ENCODE data around the gene RPTOR. TPM values are rescaled to one million over a fixed set of nuclear protein-coding genes. Genes with fewer than 3 reads are reported as not detected.

Gene RPTOR
- total and polyA plus RNA-seq, 10 of the 15 experiments (the other 5 are each of a cell fraction or from before 2014, with no cell fraction given): 0.18 to 32.1 (median 7.8) TPM

DNA sequence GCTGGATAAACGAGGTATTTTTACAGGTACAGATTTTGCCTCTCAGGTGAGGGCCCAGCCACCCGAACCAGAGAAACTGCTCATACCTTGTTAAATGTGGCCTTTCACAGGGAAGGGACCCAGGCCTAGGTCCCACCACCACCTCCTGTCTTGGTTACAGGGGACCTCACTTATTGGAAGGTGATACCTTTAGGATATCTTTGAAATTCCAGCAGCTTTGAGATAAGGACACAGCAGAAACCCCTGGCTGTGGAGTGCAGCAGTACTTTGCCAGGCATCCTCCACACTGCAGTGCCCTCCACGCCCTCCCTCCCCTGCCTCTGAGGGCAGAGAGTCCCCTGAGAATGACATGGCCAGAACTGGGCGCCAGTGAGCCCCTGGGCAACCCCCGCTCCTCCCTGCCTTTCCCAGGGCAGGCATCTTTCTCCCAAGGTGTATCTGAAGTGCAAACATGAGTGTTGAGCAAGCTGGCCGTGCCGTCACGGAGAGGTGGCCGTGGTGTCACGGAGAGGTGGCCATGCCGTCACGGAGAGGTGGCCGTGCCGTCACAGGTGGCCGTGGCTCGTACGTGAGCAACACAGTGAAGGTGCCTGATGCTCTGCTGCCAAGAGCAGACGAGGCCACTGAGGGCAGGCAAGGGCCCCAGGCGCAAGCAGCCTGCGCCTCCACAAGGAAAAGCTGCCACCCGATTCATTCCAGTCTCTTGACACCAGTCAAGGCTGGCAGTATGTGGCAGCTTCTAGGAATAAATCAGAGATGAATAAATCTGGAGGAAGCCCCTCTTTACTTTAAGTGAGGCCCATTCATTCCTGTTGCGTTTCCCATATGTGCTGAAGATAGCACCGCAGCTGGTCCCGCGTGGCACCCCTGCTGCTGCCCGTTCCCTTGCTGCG, 312.5 kb downstream of the RPTOR start:
- no peak overlapping the region for H3K4me3 ChIP-seq
- H4K20me1 ChIP-seq (ENCODE audit: control insufficient read depth, insufficient read depth): no peaks in the 10 kb centered on the region
- DNase-seq (ENCODE audit: low read depth, low spot score) (no peak), ATAC-seq (peak; percentile 59), FAIRE-seq (no peak)
- no peaks in the 10 kb centered on the region for H3K9me3 ChIP-seq (replicated peaks; ENCODE audit: control insufficient read depth, insufficient read depth, low read length)
- WGBS (ENCODE audit: insufficient coverage, insufficient replicate concordance, low lambda C conversion rate, missing lambda C conversion rate): 85% methylated on average over 27 of the region's 27 CpGs
- no peak overlapping the region for H2AFZ ChIP-seq (ENCODE audit: control insufficient read depth, low read depth, low read length)
- in situ Hi-C loops (cut with MboI) (no loop called here), intact Hi-C loops (cut with micrococcal nuclease; ENCODE audit: unreplicated experiment) (loop anchor here (1.0 kb wide), 2 partner anchors 20 to 24 kb away; no protein-coding TSS in a partner anchor)
- peaks cover 26% of the 10 kb centered on the region for H3K4me1 ChIP-seq (ENCODE audit: control insufficient read depth, insufficient read depth, low read length)
- H3K4me2 ChIP-seq (ENCODE audit: control insufficient read depth, insufficient read depth): peak overlapping the region; percentile 57
- BruUV-seq (replicated peaks): no TSS peak
- peak overlapping the region; percentile 96 for H3K27ac ChIP-seq (ENCODE audit: control insufficient read depth, insufficient read depth)
- ChIA-PET POLR2A (interaction anchor here (0.6 to 1.7 kb wide), 3 partner anchors 24 to 81 kb away, joined by 3 to 9 read pairs (median 4); no protein-coding TSS in a partner anchor), SMC1A (ENCODE audit: uncharacterized antibody, unreplicated experiment) (interaction anchor here (0.7 to 2.0 kb wide), 9 partner anchors 9 to 119 kb away, joined by 3 to 11 read pairs (median 3); no protein-coding TSS in a partner anchor), RAD21 (ENCODE audit: unreplicated experiment) (interaction anchor here (0.9 to 1.9 kb wide), 7 partner anchors 9 to 83 kb away, joined by 4 to 12 read pairs (median 5); no protein-coding TSS in a partner anchor), CTCF (interaction anchor here (0.7 to 1.6 kb wide), 5 partner anchors 9 to 260 kb away, joined by 3 to 6 read pairs (median 4); no protein-coding TSS in a partner anchor)
- H3K9ac ChIP-seq (ENCODE audit: control insufficient read depth, insufficient read depth, low read length): peak overlapping the region; percentile 65
- no peaks in the 10 kb centered on the region for H3K27me3 ChIP-seq (replicated peaks in 1 of 2; ENCODE audit: control insufficient read depth in 2 of 2, insufficient read depth in 2 of 2, low read length in 1 of 2)
- H3K36me3 ChIP-seq (ENCODE audit: control insufficient read depth in 2 of 2, insufficient read depth in 2 of 2, low read length in 1 of 2): peaks cover 0 to 2% of the 10 kb centered on the region in 2 experiments; a peak in 3 of 4 replicates
- no peaks in the 10 kb centered on the region for H3K79me2 ChIP-seq (ENCODE audit: control insufficient read depth, insufficient read depth, low read length)
- TF ChIP-seq NFXL1 (IDR thresholded peaks at IDR 0.05; ENCODE audit: borderline replicate concordance) (no peak), BMI1 (IDR thresholded peaks at IDR 0.05; ENCODE audit: borderline replicate concordance) (no peak), KAT2A (conservative IDR thresholded peaks at IDR 0.05; ENCODE audit: control insufficient read depth, low read depth, low read length) (no peak), ATF7 (IDR thresholded peaks at IDR 0.05; ENCODE audit: low read depth) (no peak), MEF2B (IDR thresholded peaks at IDR 0.05; ENCODE audit: partially characterized antibody, poor library complexity, severe bottlenecking) (no peak), MTA2 (IDR thresholded peaks at IDR 0.05; ENCODE audit: low read depth) (no peak), YBX1 (IDR thresholded peaks at IDR 0.05) (no peak), ZNF384 (IDR thresholded peaks at IDR 0.05; ENCODE audit: borderline replicate concordance, low read depth, low read length) (no peak), NFIC (IDR thresholded peaks at IDR 0.05; ENCODE audit: low read depth, low read length) (0 out of 2 replicates have a peak, but pooled peaks have one; percentile 3), NR2C1 (IDR thresholded peaks at IDR 0.05) (no peak)
- TF ChIP-seq, protein P1, sequence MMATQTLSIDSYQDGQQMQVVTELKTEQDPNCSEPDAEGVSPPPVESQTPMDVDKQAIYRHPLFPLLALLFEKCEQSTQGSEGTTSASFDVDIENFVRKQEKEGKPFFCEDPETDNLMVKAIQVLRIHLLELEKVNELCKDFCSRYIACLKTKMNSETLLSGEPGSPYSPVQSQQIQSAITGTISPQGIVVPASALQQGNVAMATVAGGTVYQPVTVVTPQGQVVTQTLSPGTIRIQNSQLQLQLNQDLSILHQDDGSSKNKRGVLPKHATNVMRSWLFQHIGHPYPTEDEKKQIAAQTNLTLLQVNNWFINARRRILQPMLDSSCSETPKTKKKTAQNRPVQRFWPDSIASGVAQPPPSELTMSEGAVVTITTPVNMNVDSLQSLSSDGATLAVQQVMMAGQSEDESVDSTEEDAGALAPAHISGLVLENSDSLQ (IDR thresholded peaks at IDR 0.05): no peak
- TF ChIP-seq, protein P2, sequence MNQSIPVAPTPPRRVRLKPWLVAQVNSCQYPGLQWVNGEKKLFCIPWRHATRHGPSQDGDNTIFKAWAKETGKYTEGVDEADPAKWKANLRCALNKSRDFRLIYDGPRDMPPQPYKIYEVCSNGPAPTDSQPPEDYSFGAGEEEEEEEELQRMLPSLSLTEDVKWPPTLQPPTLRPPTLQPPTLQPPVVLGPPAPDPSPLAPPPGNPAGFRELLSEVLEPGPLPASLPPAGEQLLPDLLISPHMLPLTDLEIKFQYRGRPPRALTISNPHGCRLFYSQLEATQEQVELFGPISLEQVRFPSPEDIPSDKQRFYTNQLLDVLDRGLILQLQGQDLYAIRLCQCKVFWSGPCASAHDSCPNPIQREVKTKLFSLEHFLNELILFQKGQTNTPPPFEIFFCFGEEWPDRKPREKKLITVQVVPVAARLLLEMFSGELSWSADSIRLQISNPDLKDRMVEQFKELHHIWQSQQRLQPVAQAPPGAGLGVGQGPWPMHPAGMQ (IDR thresholded peaks at IDR 0.05; ENCODE audit: borderline replicate concordance): no peak
- TF ChIP-seq, protein P3, sequence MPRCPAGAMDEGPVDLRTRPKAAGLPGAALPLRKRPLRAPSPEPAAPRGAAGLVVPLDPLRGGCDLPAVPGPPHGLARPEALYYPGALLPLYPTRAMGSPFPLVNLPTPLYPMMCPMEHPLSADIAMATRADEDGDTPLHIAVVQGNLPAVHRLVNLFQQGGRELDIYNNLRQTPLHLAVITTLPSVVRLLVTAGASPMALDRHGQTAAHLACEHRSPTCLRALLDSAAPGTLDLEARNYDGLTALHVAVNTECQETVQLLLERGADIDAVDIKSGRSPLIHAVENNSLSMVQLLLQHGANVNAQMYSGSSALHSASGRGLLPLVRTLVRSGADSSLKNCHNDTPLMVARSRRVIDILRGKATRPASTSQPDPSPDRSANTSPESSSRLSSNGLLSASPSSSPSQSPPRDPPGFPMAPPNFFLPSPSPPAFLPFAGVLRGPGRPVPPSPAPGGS (IDR thresholded peaks at IDR 0.05; ENCODE audit: borderline replicate concordance, insufficient read depth, low read depth, low read length, poor library complexity, severe bottlenecking): no peak
- TF ChIP-seq, protein P4, sequence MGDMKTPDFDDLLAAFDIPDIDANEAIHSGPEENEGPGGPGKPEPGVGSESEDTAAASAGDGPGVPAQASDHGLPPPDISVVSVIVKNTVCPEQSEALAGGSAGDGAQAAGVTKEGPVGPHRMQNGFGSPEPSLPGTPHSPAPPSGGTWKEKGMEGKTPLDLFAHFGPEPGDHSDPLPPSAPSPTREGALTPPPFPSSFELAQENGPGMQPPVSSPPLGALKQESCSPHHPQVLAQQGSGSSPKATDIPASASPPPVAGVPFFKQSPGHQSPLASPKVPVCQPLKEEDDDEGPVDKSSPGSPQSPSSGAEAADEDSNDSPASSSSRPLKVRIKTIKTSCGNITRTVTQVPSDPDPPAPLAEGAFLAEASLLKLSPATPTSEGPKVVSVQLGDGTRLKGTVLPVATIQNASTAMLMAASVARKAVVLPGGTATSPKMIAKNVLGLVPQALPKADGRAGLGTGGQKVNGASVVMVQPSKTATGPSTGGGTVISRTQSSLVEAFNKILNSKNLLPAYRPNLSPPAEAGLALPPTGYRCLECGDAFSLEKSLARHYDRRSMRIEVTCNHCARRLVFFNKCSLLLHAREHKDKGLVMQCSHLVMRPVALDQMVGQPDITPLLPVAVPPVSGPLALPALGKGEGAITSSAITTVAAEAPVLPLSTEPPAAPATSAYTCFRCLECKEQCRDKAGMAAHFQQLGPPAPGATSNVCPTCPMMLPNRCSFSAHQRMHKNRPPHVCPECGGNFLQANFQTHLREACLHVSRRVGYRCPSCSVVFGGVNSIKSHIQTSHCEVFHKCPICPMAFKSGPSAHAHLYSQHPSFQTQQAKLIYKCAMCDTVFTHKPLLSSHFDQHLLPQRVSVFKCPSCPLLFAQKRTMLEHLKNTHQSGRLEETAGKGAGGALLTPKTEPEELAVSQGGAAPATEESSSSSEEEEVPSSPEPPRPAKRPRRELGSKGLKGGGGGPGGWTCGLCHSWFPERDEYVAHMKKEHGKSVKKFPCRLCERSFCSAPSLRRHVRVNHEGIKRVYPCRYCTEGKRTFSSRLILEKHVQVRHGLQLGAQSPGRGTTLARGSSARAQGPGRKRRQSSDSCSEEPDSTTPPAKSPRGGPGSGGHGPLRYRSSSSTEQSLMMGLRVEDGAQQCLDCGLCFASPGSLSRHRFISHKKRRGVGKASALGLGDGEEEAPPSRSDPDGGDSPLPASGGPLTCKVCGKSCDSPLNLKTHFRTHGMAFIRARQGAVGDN (IDR thresholded peaks at IDR 0.05): 0 out of 2 replicates have a peak, but pooled peaks have one; percentile 7
